DND-41 (cell line): ENCODE results near the gene IMPACT.

Experiments used
- ATAC-seq: fragments of 200-7000 bp; cut with Tn5 transposase; 3 replicates; pipeline ENCODE4 v1.9.1; 2021; ENCODE audit warnings: low read depth; ENCODE audit not compliant: insufficient read depth
- DNase-seq: peaks from one replicate; pipeline ENCODE4 v3.0.0-alpha.2; 2020
- H2AFZ ChIP-seq: 2 replicates; pipeline ENCODE4 v1.6.0; 2012; ENCODE audit warnings: low read depth, low read length
- H3K27ac ChIP-seq: 2 replicates; pipeline ENCODE4 v1.5.1; 2012; ENCODE audit warnings: low read length, inconsistent platforms
- H3K27me3 ChIP-seq: fragments of 200-600 bp; sonication (generic); 2 replicates; pipeline ENCODE4 v1.6.0; 2012; ENCODE audit warnings: low read length, mild to moderate bottlenecking, inconsistent platforms; ENCODE audit not compliant: insufficient read depth, poor library complexity
- H3K36me3 ChIP-seq: 2 replicates; pipeline ENCODE4 v1.5.1; 2012; ENCODE audit warnings: low read length, inconsistent platforms; ENCODE audit not compliant: insufficient read depth
- H3K4me1 ChIP-seq: 2 replicates; pipeline ENCODE4 v1.5.1; 2012; ENCODE audit warnings: mild to moderate bottlenecking, low read length; ENCODE audit not compliant: insufficient read depth
- H3K4me2 ChIP-seq: 2 replicates; pipeline ENCODE4 v1.6.0; 2012; ENCODE audit warnings: mild to moderate bottlenecking, moderate library complexity, low read length, inconsistent platforms; ENCODE audit not compliant: insufficient read depth
- H3K4me3 ChIP-seq, 2 experiments: fragments of 200-600 bp in 1 of 2; shearing (Covaris generic) in 1 of 2; 2 replicates each; pipeline ENCODE4 v1.5.1; 2012 to 2016; ENCODE audit warnings: inconsistent platforms in 2 of 2, low read length in 2 of 2, mild to moderate bottlenecking in 2 of 2, low read depth in 1 of 2, moderate library complexity in 1 of 2
- H3K79me2 ChIP-seq: 2 replicates; pipeline ENCODE4 v1.6.0; 2012; ENCODE audit warnings: low read length, inconsistent platforms; ENCODE audit not compliant: insufficient read depth
- H3K9ac ChIP-seq: 2 replicates; pipeline ENCODE4 v1.6.0; 2012; ENCODE audit warnings: low read depth, mild to moderate bottlenecking, inconsistent platforms, low read length, moderate library complexity
- H3K9me3 ChIP-seq: 2 replicates; pipeline ENCODE4 v1.5.1; 2012; ENCODE audit warnings: low read length, moderate library complexity, mild to moderate bottlenecking, inconsistent platforms; ENCODE audit not compliant: insufficient read depth, severe bottlenecking
- H4K20me1 ChIP-seq: 2 replicates; pipeline ENCODE4 v1.6.0; 2012; ENCODE audit warnings: low read length; ENCODE audit not compliant: insufficient read depth
- EZH2 ChIP-seq: IDR thresholded peaks from 3 replicates; pipeline ENCODE4 v1.6.1; 2012; ENCODE audit warnings: borderline replicate concordance, low read depth, mild to moderate bottlenecking, moderate library complexity, low read length, inconsistent platforms; ENCODE audit not compliant: severe bottlenecking
- TF ChIP-seq, protein P1 (sequence below): IDR thresholded peaks from 2 replicates; pipeline ENCODE4 v1.5.1; 2012; ENCODE audit warnings: borderline replicate concordance, low read length, moderate library complexity, mild to moderate bottlenecking; ENCODE audit not compliant: poor library complexity, severe bottlenecking; ENCODE audit errors: extremely low read depth

The IMPACT gene

DNA sequence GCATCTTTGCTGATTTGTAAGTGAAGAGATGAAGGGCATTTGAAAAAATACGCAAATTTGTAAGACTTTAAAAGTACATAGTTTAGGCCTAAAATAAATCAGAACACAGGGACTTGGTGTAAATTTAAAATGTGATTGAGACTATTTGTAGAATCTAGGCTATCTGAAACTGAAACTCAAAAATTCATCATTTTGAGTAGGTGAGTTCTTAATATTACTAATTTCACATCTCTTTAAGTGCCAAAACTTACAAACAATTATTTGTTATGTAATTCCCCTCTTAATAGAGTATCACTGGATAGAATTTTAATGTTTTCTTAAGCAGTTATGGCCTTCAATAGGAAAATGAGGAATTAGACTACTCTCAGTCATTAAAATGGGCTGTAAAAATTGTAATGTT, 20.0 kb downstream of the IMPACT start:
- no peak overlapping the region for H3K9ac ChIP-seq
- no peaks in the 10 kb centered on the region for H3K4me1 ChIP-seq
- H3K36me3 ChIP-seq = no peaks in the 10 kb centered on the region
- H2AFZ ChIP-seq = no peak overlapping the region
- ATAC-seq (no peak), DNase-seq (no peak)
- H3K4me3 ChIP-seq = no peak overlapping the region
- no peak for TF ChIP-seq EZH2
- TF ChIP-seq, protein P1, sequence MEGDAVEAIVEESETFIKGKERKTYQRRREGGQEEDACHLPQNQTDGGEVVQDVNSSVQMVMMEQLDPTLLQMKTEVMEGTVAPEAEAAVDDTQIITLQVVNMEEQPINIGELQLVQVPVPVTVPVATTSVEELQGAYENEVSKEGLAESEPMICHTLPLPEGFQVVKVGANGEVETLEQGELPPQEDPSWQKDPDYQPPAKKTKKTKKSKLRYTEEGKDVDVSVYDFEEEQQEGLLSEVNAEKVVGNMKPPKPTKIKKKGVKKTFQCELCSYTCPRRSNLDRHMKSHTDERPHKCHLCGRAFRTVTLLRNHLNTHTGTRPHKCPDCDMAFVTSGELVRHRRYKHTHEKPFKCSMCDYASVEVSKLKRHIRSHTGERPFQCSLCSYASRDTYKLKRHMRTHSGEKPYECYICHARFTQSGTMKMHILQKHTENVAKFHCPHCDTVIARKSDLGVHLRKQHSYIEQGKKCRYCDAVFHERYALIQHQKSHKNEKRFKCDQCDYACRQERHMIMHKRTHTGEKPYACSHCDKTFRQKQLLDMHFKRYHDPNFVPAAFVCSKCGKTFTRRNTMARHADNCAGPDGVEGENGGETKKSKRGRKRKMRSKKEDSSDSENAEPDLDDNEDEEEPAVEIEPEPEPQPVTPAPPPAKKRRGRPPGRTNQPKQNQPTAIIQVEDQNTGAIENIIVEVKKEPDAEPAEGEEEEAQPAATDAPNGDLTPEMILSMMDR = no peak
- H3K79me2 ChIP-seq = no peaks in the 10 kb centered on the region
- peaks cover 1% of the 10 kb centered on the region for H3K27me3 ChIP-seq
- H3K9me3 ChIP-seq = no peaks in the 10 kb centered on the region
- H3K27ac ChIP-seq = no peak overlapping the region
- no peak overlapping the region for H3K4me2 ChIP-seq
- H4K20me1 ChIP-seq = no peaks in the 10 kb centered on the region

DNA sequence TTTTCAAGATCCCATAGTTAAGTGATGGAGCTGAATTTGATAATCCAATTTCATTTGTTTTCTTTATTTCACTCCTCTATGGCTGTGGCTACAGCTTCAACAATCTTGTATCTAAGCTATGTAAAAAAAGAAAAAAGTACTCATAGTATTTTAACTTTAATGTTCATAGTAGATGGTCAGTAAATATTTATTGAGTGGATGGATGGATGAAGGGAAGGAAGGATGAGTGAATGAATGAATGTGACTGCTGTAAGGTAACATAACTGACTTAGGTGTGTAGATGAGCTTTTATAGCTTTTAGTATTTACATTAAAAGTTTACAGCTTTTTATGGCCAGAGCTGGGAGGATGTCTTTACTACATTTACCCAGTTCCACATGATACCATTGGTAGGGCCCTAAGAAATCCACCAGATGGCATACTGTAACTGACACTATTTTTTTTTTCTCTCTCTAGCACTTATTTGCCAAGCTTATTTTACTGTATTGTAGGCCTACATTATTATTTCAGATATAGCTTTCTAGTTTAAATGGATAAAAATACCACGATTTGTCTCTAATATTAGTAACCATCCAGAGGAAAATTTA, 20.6 kb downstream of the IMPACT start:
- H3K9me3 ChIP-seq = no peaks in the 10 kb centered on the region
- H3K4me3 ChIP-seq = no peak overlapping the region
- H3K27ac ChIP-seq = no peak overlapping the region
- no peak overlapping the region for H2AFZ ChIP-seq
- DNase-seq = no peak
- H3K27me3 ChIP-seq = peaks cover 4% of the 10 kb centered on the region
- no peak overlapping the region for H3K4me2 ChIP-seq
- H3K79me2 ChIP-seq = no peaks in the 10 kb centered on the region
- no peak for ATAC-seq
- no peaks in the 10 kb centered on the region for H3K36me3 ChIP-seq
- no peaks in the 10 kb centered on the region for H4K20me1 ChIP-seq
- TF ChIP-seq, protein P1 = peak; percentile 19
- TF ChIP-seq EZH2 = no peak
- no peaks in the 10 kb centered on the region for H3K4me1 ChIP-seq
- no peak overlapping the region for H3K9ac ChIP-seq

DNA sequence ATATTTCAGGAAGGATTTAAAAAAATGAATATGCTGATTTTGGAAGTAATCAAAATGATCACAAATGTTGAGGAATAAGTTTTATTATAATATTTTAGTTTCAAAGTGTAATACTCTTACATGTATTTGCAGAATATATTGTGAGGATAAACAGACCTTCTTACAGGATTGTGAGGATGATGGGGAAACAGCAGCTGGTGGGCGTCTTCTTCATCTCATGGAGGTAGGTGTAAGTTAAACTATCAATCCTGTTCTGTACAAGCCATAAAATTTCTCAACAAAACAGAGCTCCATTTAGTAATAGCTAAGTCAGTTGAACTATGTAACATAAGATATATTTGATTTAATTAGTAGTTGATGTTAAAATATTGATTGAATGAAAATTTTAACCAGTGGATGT, 21.5 kb downstream of the IMPACT start:
- H3K27ac ChIP-seq = no peak overlapping the region
- TF ChIP-seq EZH2 = no peak
- DNase-seq = no peak
- no peak overlapping the region for H3K9ac ChIP-seq
- H3K36me3 ChIP-seq = no peaks in the 10 kb centered on the region
- H3K4me1 ChIP-seq = no peaks in the 10 kb centered on the region
- H3K9me3 ChIP-seq = no peaks in the 10 kb centered on the region
- H3K4me3 ChIP-seq = no peak overlapping the region
- H2AFZ ChIP-seq = no peak overlapping the region
- H3K4me2 ChIP-seq = no peak overlapping the region
- peaks cover 4% of the 10 kb centered on the region for H3K27me3 ChIP-seq
- H4K20me1 ChIP-seq = no peaks in the 10 kb centered on the region
- no peak for ATAC-seq
- H3K79me2 ChIP-seq = no peaks in the 10 kb centered on the region

DNA sequence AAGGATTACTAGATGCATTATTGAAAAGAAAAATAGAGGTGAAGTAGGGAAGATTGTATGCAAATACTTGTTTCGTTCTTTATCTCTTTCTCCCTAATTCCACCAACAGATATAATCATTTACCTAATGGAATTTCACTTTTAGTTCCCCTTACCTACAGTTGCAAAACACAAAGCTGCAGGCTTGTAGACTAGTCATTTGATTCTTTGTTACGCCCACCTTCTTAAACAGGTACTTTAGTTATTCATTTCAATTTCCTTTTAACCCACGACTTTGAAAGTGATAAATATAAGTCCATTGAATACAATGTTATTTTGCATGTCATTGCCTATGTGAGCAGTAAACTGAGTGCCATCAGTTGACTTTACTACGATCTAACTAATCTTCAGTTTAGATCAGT, 30.1 kb downstream of the IMPACT start:
- Histone ChIP-seq H3K27me3 (peaks cover 1% of the 10 kb centered on the region), H3K36me3 (no peaks in the 10 kb centered on the region), H3K9me3 (no peaks in the 10 kb centered on the region), H3K4me3 (no peak overlapping the region), H3K4me1 (no peaks in the 10 kb centered on the region), H3K27ac (no peak overlapping the region), H4K20me1 (no peaks in the 10 kb centered on the region), H3K4me2 (no peak overlapping the region), H3K9ac (no peak overlapping the region), H3K79me2 (no peaks in the 10 kb centered on the region), H2AFZ (no peak overlapping the region)
- TF ChIP-seq EZH2 = no peak
- TF ChIP-seq, protein P1 = no peak
- ATAC-seq = no peak
- DNase-seq = no peak
